Neural progenitor cell (in vitro differentiated cells): ENCODE data around the gene MMP14.

Experiments used
- CTCF ChIP-seq: fragments of 200-600 bp; sonication (generic); IDR thresholded peaks from 2 replicates; pipeline ENCODE4 v1.5.1; 2017; ENCODE audit warnings: antibody characterized with exemption, mild to moderate bottlenecking
- EZH2 ChIP-seq: fragments of 200-600 bp; sonication (generic); IDR thresholded peaks from 2 replicates; pipeline ENCODE4 v1.6.1; 2017; ENCODE audit warnings: antibody characterized with exemption, mild to moderate bottlenecking, moderate library complexity

- no peak for TF ChIP-seq CTCF
- TF ChIP-seq EZH2, result no peak
Observed at GRCh38 chr14:22793976-22794375, 42.4 kb upstream of the MMP14 start.
